PC-3 (cell line): Measurements from ENCODE around the gene CHRNA4. TPM values are rescaled to one million over a fixed set of nuclear protein-coding genes. Genes with fewer than 3 reads are reported as not detected.

Source experiments
- ATAC-seq: fragments of 200-7000 bp; cut with Tn5 transposase; 2 replicates; pipeline ENCODE4 v1.9.1; 2020; ENCODE audit warnings: mild to moderate bottlenecking, moderate library complexity
- BruUV-seq: library from RNA; stranded (reverse); fragments of 400-500 nt; replicated peaks from 2 replicates; lab custom pipeline; 2021; lab: Mats Ljungman, UMichigan
- CTCF ChIA-PET: fragments of 300-600 bp; sonication (Branson Sonifier 250); formaldehyde crosslinking; loops from one replicate; lab custom pipeline; 2022; ENCODE audit warnings: antibody characterized with exemption; lab: Charles Lee
- POLR2A ChIA-PET: fragments of 300-600 bp; sonication (Branson Sonifier 250); formaldehyde crosslinking; loops from one replicate; lab custom pipeline; 2022; ENCODE audit warnings: antibody characterized with exemption; ENCODE audit not compliant: unreplicated experiment; lab: Charles Lee
- DNase-seq: peaks from one replicate; pipeline ENCODE4 v3.0.0-alpha.2; 2015
- H2AFZ ChIP-seq: fragments of 300-600 bp; sonication (generic); 2 replicates; pipeline ENCODE4 v1.6.0; 2016; ENCODE audit warnings: antibody characterized with exemption, low read length
- H3F3A ChIP-seq: fragments of 300-600 bp; sonication (generic); one replicate; pipeline ENCODE4 v1.6.0; 2017; ENCODE audit warnings: antibody characterized with exemption, low read length, control low read depth, mild to moderate bottlenecking; ENCODE audit not compliant: unreplicated experiment
- H3K27ac ChIP-seq: fragments of 300-600 bp; sonication (generic); 2 replicates; pipeline ENCODE4 v1.5.1; 2016; ENCODE audit warnings: mild to moderate bottlenecking, low read length
- H3K27me3 ChIP-seq: fragments of 300-600 bp; sonication (generic); 2 replicates; pipeline ENCODE4 v1.6.1; 2016; ENCODE audit warnings: low read length, mixed read lengths
- H3K36me3 ChIP-seq: fragments of 300-600 bp; sonication (generic); 2 replicates; pipeline ENCODE4 v1.6.1; 2016; ENCODE audit warnings: low read depth, mixed run types, low read length, mixed read lengths
- H3K4me1 ChIP-seq: fragments of 300-600 bp; sonication (generic); 2 replicates; pipeline ENCODE4 v1.5.1; 2016; ENCODE audit warnings: low read length; ENCODE audit not compliant: insufficient read depth
- H3K4me2 ChIP-seq: fragments of 300-600 bp; sonication (generic); 2 replicates; pipeline ENCODE4 v1.6.0; 2016; ENCODE audit warnings: low read length
- H3K4me3 ChIP-seq: fragments of 300-600 bp; sonication (generic); 2 replicates; pipeline ENCODE4 v1.5.1; 2016; ENCODE audit warnings: mild to moderate bottlenecking, low read length, mixed read lengths
- H3K79me2 ChIP-seq: fragments of 300-600 bp; sonication (generic); 2 replicates; pipeline ENCODE4 v1.6.1; 2017; ENCODE audit warnings: low read length, mixed read lengths
- H3K9ac ChIP-seq: fragments of 300-600 bp; sonication (generic); 2 replicates; pipeline ENCODE4 v1.6.0; 2016; ENCODE audit warnings: mild to moderate bottlenecking, low read length
- H3K9me2 ChIP-seq: fragments of 300-600 bp; sonication (generic); replicated peaks from 2 replicates; pipeline ENCODE4 v1.6.1; 2016; ENCODE audit warnings: mixed run types, low read length, mixed read lengths
- H3K9me3 ChIP-seq: fragments of 300-600 bp; sonication (generic); 2 replicates; pipeline ENCODE4 v1.6.1; 2016; ENCODE audit warnings: low read length, mixed read lengths
- H4K20me1 ChIP-seq: fragments of 300-600 bp; sonication (generic); 2 replicates; pipeline ENCODE4 v1.6.1; 2016; ENCODE audit warnings: low read length, mixed read lengths
- EZH2 ChIP-seq: fragments of 300-600 bp; sonication (generic); IDR thresholded peaks from one replicate; pipeline ENCODE4 v1.6.1; 2017; ENCODE audit warnings: antibody characterized with exemption, mild to moderate bottlenecking, low read length; ENCODE audit not compliant: unreplicated experiment
- EZH2phosphoT487 ChIP-seq: fragments of 300-600 bp; sonication (generic); IDR thresholded peaks from 2 replicates; pipeline ENCODE4 v1.6.1; 2018; ENCODE audit warnings: mild to moderate bottlenecking, antibody characterized with exemption, low read length, borderline replicate concordance
- intact Hi-C: fragments of 100-400 bp; cut with micrococcal nuclease; formaldehyde crosslinking; loops from 2 replicates; pipeline ENCODE4 v1.9.0; 2023
- total RNA-seq: library from RNA; depleted of rRNA; stranded (reverse); fragments of >200 nt; gene quantifications from 2 replicates; pipeline ENCODE4 v1.2.3, GENCODE V29; 2014
- TF ChIP-seq, protein P1 (sequence below): fragments of 300-600 bp; sonication (generic); conservative IDR thresholded peaks from 2 replicates; pipeline ENCODE4 v1.5.1; 2017; ENCODE audit warnings: antibody characterized with exemption, low read depth, mild to moderate bottlenecking, low read length

Gene CHRNA4
- total RNA-seq, 1 experiment from 2014 or later: not detected

DNA sequence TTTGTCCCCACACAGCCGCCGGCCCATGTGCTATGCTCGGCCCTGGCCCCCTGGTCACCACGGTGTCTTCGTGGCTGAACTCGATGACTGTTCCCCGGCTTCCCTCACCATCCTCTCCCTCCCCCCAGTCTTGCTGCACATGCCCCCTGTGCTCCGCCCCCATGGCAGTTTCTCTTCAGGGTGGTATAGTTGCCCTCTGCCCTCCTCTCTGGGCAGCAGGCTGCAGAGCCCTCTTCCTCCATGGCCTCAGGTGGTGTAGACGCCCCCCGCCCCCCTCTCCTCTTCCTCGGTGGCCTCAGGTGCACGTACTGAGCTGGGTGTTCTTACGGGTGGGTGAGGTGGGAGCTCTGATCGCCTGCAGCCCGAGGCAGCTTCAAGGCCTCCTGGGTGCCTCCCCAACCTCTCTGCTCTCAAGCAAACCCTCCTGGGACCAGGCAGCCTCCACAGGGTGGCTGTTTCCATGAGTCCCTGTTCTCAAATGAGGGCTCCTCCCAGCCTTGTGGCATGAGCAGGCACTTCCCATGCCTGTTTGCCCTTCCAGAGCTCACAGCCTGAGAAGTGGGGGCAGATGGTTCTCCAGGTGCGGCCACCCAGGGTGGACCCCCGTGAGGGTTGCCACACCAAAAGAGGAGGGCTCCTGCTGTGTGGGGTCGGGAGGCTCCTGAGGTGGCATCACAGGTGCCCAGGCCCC, 43.4 kb downstream of the CHRNA4 start:
- intact Hi-C loops: no loop called here
- ChIA-PET POLR2A (interaction anchor here (0.6 kb wide), 1 partner anchor 10 kb away, joined by 11 read pairs; no protein-coding TSS in a partner anchor), CTCF (no interaction called here)
- no peak for DNase-seq
- Histone ChIP-seq H4K20me1 (no peaks in the 10 kb centered on the region), H3K4me3 (no peak overlapping the region), H3K9me3 (no peaks in the 10 kb centered on the region), H3K79me2 (no peaks in the 10 kb centered on the region), H3K27ac (no peak overlapping the region), H3K9ac (no peak overlapping the region), H3K27me3 (no peaks in the 10 kb centered on the region), H2AFZ (no peak overlapping the region), H3K4me2 (no peak overlapping the region), H3K36me3 (no peaks in the 10 kb centered on the region), H3K9me2 (no peaks in the 10 kb centered on the region), H3F3A (no peaks in the 10 kb centered on the region), H3K4me1 (no peaks in the 10 kb centered on the region)
- BruUV-seq: no TSS peak
- TF ChIP-seq, protein P1, sequence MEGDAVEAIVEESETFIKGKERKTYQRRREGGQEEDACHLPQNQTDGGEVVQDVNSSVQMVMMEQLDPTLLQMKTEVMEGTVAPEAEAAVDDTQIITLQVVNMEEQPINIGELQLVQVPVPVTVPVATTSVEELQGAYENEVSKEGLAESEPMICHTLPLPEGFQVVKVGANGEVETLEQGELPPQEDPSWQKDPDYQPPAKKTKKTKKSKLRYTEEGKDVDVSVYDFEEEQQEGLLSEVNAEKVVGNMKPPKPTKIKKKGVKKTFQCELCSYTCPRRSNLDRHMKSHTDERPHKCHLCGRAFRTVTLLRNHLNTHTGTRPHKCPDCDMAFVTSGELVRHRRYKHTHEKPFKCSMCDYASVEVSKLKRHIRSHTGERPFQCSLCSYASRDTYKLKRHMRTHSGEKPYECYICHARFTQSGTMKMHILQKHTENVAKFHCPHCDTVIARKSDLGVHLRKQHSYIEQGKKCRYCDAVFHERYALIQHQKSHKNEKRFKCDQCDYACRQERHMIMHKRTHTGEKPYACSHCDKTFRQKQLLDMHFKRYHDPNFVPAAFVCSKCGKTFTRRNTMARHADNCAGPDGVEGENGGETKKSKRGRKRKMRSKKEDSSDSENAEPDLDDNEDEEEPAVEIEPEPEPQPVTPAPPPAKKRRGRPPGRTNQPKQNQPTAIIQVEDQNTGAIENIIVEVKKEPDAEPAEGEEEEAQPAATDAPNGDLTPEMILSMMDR: no peak
- no peak for ATAC-seq

DNA sequence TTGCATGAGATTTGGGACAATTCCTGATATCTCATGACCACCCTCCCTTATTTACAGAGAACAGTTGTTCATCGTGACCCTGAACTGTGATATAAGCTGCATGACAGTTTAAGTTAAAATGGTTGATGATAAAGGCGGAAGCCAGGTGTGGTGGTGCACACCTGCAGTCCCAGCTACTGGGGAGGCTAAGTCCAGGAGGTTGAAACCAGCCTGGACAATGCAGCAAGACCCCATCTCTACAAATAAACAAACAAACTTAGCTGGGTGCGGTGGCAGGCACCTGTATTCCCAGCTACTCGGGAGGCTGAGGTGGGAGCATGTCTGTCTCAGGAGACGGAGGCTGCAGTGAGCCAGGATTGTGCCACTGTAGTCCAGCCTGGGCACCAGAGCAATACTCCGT, 44.1 kb downstream of the CHRNA4 start:
- no peaks in the 10 kb centered on the region for H3F3A ChIP-seq
- H3K9me2 ChIP-seq: no peaks in the 10 kb centered on the region
- H3K27ac ChIP-seq: no peak overlapping the region
- no peak overlapping the region for H3K4me3 ChIP-seq
- no peak for ATAC-seq
- no peak for TF ChIP-seq EZH2
- TF ChIP-seq, protein P1: no peak
- no peak for TF ChIP-seq EZH2phosphoT487
- no peaks in the 10 kb centered on the region for H3K4me1 ChIP-seq
- no peaks in the 10 kb centered on the region for H3K9me3 ChIP-seq
- no peaks in the 10 kb centered on the region for H3K36me3 ChIP-seq
- H3K4me2 ChIP-seq: no peak overlapping the region
- no peak overlapping the region for H2AFZ ChIP-seq
- ChIA-PET POLR2A (interaction anchor here (0.6 kb wide), 1 partner anchor 10 kb away, joined by 11 read pairs; no protein-coding TSS in a partner anchor), CTCF (no interaction called here)
- no TSS peak for BruUV-seq
- H3K79me2 ChIP-seq: no peaks in the 10 kb centered on the region
- no peak for DNase-seq
- intact Hi-C loops: no loop called here
- H3K27me3 ChIP-seq: no peaks in the 10 kb centered on the region
- no peaks in the 10 kb centered on the region for H4K20me1 ChIP-seq
- H3K9ac ChIP-seq: no peak overlapping the region

DNA sequence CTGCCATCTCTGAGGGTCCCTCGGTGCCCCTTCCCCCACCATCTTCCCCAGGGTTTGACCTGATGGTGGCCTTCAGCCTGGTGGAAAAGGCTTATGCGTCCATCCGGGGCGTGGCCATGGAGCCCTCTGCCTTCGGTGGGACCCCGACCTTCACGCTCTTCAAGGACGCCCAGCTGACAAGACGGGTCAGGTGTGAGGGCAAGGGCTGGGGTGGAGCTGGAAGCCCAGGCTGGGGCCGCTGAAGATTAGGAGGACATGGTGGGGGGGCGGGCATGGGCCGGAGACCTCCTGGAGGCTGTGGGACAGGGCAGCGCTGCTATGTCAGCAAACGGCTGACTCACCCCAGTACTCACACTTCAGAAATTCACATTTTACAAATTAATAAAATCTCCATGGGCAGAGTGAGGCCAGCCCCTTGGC, 44.6 kb downstream of the CHRNA4 start:
- H4K20me1 ChIP-seq: no peaks in the 10 kb centered on the region
- H3K9me3 ChIP-seq: no peaks in the 10 kb centered on the region
- ChIA-PET CTCF (interaction anchor here (0.6 kb wide), 1 partner anchor 817 kb away, joined by 3 read pairs; no protein-coding TSS in a partner anchor), POLR2A (no interaction called here)
- H3F3A ChIP-seq: no peaks in the 10 kb centered on the region
- H3K9ac ChIP-seq: no peak overlapping the region
- peak; percentile 18; the same call in 1 of the 2 replicates for ATAC-seq
- TF ChIP-seq EZH2phosphoT487 (no peak), EZH2 (no peak)
- TF ChIP-seq, protein P1: no peak
- intact Hi-C loops: no loop called here
- H3K4me3 ChIP-seq: no peak overlapping the region
- H3K9me2 ChIP-seq: no peaks in the 10 kb centered on the region
- H3K36me3 ChIP-seq: no peaks in the 10 kb centered on the region
- H2AFZ ChIP-seq: no peak overlapping the region
- H3K27me3 ChIP-seq: no peaks in the 10 kb centered on the region
- H3K27ac ChIP-seq: no peak overlapping the region
- DNase-seq: no peak
- H3K4me2 ChIP-seq: no peak overlapping the region
- no peaks in the 10 kb centered on the region for H3K79me2 ChIP-seq
- BruUV-seq: no TSS peak
- H3K4me1 ChIP-seq: no peaks in the 10 kb centered on the region
